PFSK-1 (cell line): ENCODE measurements around the gene UQCR10.

ENCODE experiments used
- POLR2AphosphoS5 ChIP-seq: IDR thresholded peaks from 2 replicates; pipeline ENCODE4 v1.6.1; 2012; ENCODE audit warnings: low read depth, mild to moderate bottlenecking, control low read depth, low read length, moderate library complexity
- SIN3A ChIP-seq: IDR thresholded peaks from 2 replicates; pipeline ENCODE4 v1.6.1; 2012; ENCODE audit warnings: mild to moderate bottlenecking, low read length, moderate library complexity, borderline replicate concordance; ENCODE audit not compliant: insufficient read depth
- TAF1 ChIP-seq: IDR thresholded peaks from 2 replicates; pipeline ENCODE4 v1.6.1; 2012; ENCODE audit warnings: low read length, control low read depth, borderline replicate concordance; ENCODE audit not compliant: insufficient read depth
- TF ChIP-seq, protein P1 (sequence below), 2 experiments: IDR thresholded peaks; 2 replicates each; pipeline versions ENCODE4 v1.6.1 to v1.8.0; 2011 to 2012; ENCODE audit warnings: low read depth in 2 of 2, low read length in 2 of 2, control low read depth in 1 of 2, inconsistent platforms in 1 of 2, mild to moderate bottlenecking in 1 of 2, moderate library complexity in 1 of 2; ENCODE audit not compliant: insufficient read depth in 1 of 2

DNA sequence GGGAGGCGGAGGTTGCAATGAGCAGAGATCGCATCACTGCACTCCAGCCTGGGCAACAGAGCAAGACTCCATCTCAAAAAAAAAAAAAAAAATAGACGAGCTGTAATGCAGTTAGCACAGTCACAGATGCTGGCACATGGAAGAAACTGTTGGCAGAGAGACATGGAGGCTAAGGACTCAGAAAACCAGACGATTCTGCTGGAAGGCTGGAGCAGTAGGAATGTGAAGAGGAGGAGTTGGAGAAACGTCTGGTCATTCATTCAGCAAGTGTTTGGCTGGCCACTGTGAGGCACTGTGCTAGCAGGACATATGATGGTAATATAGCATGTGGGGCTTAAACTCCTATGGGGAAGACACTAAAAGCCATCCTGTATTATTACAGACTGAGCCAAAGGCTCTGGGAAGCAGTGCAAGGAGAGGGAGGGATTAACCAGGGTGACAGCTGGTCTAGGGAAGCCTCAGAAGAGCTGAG, 5.0 kb downstream of the UQCR10 start:
- TF ChIP-seq POLR2AphosphoS5, result no peak
- TF ChIP-seq, protein P1, sequence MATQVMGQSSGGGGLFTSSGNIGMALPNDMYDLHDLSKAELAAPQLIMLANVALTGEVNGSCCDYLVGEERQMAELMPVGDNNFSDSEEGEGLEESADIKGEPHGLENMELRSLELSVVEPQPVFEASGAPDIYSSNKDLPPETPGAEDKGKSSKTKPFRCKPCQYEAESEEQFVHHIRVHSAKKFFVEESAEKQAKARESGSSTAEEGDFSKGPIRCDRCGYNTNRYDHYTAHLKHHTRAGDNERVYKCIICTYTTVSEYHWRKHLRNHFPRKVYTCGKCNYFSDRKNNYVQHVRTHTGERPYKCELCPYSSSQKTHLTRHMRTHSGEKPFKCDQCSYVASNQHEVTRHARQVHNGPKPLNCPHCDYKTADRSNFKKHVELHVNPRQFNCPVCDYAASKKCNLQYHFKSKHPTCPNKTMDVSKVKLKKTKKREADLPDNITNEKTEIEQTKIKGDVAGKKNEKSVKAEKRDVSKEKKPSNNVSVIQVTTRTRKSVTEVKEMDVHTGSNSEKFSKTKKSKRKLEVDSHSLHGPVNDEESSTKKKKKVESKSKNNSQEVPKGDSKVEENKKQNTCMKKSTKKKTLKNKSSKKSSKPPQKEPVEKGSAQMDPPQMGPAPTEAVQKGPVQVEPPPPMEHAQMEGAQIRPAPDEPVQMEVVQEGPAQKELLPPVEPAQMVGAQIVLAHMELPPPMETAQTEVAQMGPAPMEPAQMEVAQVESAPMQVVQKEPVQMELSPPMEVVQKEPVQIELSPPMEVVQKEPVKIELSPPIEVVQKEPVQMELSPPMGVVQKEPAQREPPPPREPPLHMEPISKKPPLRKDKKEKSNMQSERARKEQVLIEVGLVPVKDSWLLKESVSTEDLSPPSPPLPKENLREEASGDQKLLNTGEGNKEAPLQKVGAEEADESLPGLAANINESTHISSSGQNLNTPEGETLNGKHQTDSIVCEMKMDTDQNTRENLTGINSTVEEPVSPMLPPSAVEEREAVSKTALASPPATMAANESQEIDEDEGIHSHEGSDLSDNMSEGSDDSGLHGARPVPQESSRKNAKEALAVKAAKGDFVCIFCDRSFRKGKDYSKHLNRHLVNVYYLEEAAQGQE (IDR thresholded peaks at IDR 0.05; ENCODE audit: insufficient read depth in 1 of 2, low read depth in 2 of 2, low read length in 2 of 2), result no peak
- TF ChIP-seq TAF1, result no peak
- TF ChIP-seq SIN3A, result no peak
